ENCODE results near the gene AMH. TPM values are rescaled to one million over a fixed set of nuclear protein-coding genes. Genes with fewer than 3 reads are reported as not detected.
A peak's percentile ranks its signal among the peaks of the same experiment; 100 is the strongest.

The AMH gene
- total and polyA plus RNA-seq, 4 donors, result 1.5 to 3.1 (median 1.8) TPM

DNA sequence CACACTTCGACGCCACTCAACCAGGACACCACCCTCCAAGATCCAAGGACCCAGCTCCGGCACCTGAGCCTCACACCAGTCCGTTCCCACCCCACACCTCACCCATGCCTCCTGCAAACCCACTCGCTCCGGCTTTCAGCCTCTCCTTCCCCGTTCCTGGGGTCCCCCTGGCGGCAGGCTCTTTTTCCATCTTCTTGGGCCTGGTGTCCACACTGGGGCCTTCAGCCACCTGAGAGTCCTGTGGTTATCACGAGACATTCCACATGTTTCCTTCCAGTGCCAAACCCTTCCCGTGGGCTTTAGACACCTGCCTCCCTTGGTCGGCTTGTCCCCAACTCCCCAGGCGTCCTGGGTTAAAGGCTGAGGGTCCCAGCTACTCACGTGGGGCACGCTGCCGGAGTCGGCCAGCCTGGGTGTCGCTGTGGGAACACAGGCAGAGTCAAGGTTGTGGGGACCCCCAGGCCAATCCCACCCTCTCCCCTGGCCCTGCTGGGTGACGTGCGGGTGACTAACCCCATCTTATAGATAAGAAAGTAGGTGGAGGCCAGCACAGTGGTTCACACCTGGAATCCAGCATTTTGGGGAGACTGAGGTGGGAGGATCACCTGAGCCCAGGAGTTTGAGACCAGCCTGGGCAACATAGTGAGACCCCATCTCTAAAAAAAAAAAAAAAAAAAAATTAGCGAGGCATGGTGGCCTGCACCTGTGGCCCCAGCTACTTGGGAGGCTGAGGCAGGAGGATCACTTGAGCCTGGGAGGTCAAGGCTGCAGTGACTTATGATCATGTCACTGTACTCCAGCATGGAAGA lies 5.1 kb downstream of the AMH start:
- intact Hi-C loops (cut with DNase I), result no loop called here
- no peak for ATAC-seq (ENCODE audit: low FRiP score)
- DNase-seq, result no peak
- H3K4me1 ChIP-seq (ENCODE audit: control insufficient read depth in 1 of 2, insufficient read depth in 2 of 2, low read length in 2 of 2), result no peaks in the 10 kb centered on the region
- 71 to 72% methylated on average over 19 to 20 of the region's 20 CpGs for WGBS, 2 donors
- H3K27ac ChIP-seq (ENCODE audit: low read depth in 1 of 2, low read length in 2 of 2), result no peak overlapping the region
- H3K36me3 ChIP-seq (ENCODE audit: control insufficient read depth in 1 of 2, insufficient read depth in 2 of 2, low read length in 1 of 2), result no peaks in the 10 kb centered on the region
- no peak overlapping the region for H3K4me3 ChIP-seq (ENCODE audit: low read length in 2 of 2)
- H3K27me3 ChIP-seq (ENCODE audit: control insufficient read depth in 1 of 2, insufficient read depth in 2 of 2, low read length in 1 of 2), result no peaks in the 10 kb centered on the region
- H3K9me3 ChIP-seq (ENCODE audit: control insufficient read depth, low read length), result no peaks in the 10 kb centered on the region

DNA sequence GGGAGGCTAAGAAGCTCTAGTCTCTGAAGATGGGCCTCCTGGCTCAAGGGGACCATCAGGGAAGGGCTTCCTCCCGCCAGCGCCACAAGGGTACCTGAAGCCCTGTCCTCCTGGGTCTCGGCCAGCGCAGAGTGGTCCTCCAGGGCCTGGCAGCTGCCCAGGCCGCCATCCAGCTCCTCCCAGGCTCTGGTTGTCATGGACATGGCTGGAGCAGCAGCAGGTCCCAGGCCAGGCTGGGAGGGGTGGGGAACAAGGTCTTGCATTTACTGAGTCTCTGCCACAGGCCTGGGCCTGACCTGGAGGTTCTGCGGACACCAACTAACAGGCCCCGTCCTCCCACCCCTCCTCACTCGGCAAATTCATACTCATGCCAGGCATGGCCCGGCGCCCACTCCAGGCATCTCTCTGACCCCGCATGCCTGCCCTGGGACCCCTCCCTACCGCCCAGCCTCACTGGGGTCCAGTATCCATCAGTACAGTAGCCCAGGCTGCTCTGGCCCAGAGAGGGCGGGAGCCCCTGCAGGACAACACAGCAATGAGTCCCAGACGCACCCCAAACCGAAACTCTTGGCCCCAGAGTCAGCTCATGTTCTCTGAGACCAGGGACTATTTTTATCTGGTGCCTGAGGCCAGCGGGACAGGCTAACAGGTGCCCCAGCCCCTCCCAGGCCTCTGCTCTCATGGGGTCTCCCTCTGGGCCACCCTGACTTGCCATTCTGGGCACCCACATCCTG lies 6.2 kb downstream of the AMH start:
- no peak for ATAC-seq (ENCODE audit: low FRiP score)
- no peak for DNase-seq
- no peaks in the 10 kb centered on the region for H3K36me3 ChIP-seq (ENCODE audit: control insufficient read depth in 1 of 2, insufficient read depth in 2 of 2, low read length in 1 of 2)
- no peaks in the 10 kb centered on the region for H3K27me3 ChIP-seq (ENCODE audit: control insufficient read depth in 1 of 2, insufficient read depth in 2 of 2, low read length in 1 of 2)
- WGBS, 2 donors, result 89 to 94% methylated on average over 15 to 16 of the region's 16 CpGs
- intact Hi-C loops (cut with DNase I), result no loop called here
- no peaks in the 10 kb centered on the region for H3K9me3 ChIP-seq (ENCODE audit: control insufficient read depth, low read length)
- no peak overlapping the region for H3K27ac ChIP-seq (ENCODE audit: low read depth in 1 of 2, low read length in 2 of 2)
- no peaks in the 10 kb centered on the region for H3K4me1 ChIP-seq (ENCODE audit: control insufficient read depth in 1 of 2, insufficient read depth in 2 of 2, low read length in 2 of 2)
- H3K4me3 ChIP-seq (ENCODE audit: low read length in 2 of 2), result no peak overlapping the region

DNA sequence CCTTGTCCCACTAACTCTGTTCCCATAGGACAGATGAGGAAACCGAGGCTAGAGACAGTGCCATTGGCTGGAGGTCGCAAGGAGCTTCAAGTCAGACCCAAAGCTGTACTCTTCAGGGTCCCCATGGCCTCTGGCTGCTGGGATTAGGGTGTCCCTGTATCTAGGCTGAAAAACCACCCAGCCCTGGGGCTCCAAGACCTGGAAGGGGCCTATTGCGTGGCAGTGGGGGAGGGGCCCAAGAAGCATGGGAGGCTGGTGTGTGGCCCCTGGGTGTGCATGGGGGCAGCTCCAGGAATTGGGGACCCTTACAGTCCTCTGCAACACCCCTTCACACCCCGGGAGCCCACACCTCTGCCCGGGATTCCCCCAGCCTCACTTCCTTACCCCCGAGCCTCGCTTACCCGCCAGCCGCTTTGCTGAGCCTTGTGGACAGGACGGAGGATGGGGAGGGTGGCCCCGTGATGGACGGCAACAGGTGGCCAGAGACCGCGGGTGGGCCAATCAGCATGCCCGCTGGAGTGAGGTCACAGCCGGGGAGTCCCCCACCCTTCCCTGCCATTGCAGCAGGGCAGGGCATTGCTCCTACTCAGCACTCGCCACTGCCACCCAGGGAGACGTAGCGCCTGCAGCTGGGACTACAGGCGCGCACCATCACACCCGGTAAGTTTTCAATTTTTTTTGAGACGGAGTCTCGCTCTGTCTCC lies 7.0 kb downstream of the AMH start, which contains the start of gene JSRP1:
Gene JSRP1 (minus strand): TSS at position 436 of the 704 bp plus-strand sequence. CDS start 1,103 bp downstream, outside the sequence.
- no peak for DNase-seq
- H3K27ac ChIP-seq (ENCODE audit: low read depth in 1 of 2, low read length in 2 of 2), result no peak within 1 kb of the TSS
- 65 to 76% methylated on average over 24 of the region's 24 CpGs for WGBS, 2 donors
- no peak within 1 kb of the TSS for H3K4me3 ChIP-seq (ENCODE audit: low read length in 2 of 2)
- no peaks in the 10 kb centered on the region for H3K4me1 ChIP-seq (ENCODE audit: control insufficient read depth in 1 of 2, insufficient read depth in 2 of 2, low read length in 2 of 2)
- no peaks in the 10 kb centered on the region for H3K9me3 ChIP-seq (ENCODE audit: control insufficient read depth, low read length)
- no peaks in the 10 kb centered on the region for H3K27me3 ChIP-seq (ENCODE audit: control insufficient read depth in 1 of 2, insufficient read depth in 2 of 2, low read length in 1 of 2)
- no peak for ATAC-seq (ENCODE audit: low FRiP score)
- intact Hi-C loops (cut with DNase I), result no loop called here
- H3K36me3 ChIP-seq (ENCODE audit: control insufficient read depth in 1 of 2, insufficient read depth in 2 of 2, low read length in 1 of 2), result no peaks in the 10 kb centered on the region

DNA sequence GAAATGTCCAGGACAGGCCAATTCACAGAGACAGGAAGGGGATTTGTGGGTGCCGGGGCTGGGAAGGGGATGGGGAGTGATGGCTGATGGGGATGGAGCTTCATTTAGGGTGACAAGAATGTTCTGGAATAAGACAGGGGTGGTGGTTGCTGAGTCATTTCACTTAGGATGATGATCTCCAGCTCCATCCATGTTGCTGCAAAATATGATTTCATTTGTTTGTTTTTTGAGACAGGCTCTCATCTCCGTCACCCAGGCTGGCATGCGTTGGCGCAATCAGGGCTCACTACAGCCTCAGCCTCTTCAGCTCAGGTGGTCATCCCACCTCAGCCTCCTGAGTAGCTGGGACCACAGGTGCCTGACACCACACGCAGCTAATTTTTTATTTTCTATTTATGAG lies 10.2 kb downstream of the AMH start:
- Histone ChIP-seq H3K4me3 (ENCODE audit: low read length in 2 of 2) (no peak overlapping the region), H3K9me3 (ENCODE audit: control insufficient read depth, low read length) (no peaks in the 10 kb centered on the region), H3K27me3 (ENCODE audit: control insufficient read depth in 1 of 2, insufficient read depth in 2 of 2, low read length in 1 of 2) (no peaks in the 10 kb centered on the region), H3K36me3 (ENCODE audit: control insufficient read depth in 1 of 2, insufficient read depth in 2 of 2, low read length in 1 of 2) (no peaks in the 10 kb centered on the region), H3K27ac (ENCODE audit: low read depth in 1 of 2, low read length in 2 of 2) (no peak overlapping the region), H3K4me1 (ENCODE audit: control insufficient read depth in 1 of 2, insufficient read depth in 2 of 2, low read length in 2 of 2) (no peaks in the 10 kb centered on the region)
- DNase-seq (no peak), ATAC-seq (ENCODE audit: low FRiP score) (no peak)
- intact Hi-C loops (cut with DNase I), result no loop called here
- WGBS, 2 donors, result 81 to 88% methylated on average over 5 of the region's 5 CpGs

DNA sequence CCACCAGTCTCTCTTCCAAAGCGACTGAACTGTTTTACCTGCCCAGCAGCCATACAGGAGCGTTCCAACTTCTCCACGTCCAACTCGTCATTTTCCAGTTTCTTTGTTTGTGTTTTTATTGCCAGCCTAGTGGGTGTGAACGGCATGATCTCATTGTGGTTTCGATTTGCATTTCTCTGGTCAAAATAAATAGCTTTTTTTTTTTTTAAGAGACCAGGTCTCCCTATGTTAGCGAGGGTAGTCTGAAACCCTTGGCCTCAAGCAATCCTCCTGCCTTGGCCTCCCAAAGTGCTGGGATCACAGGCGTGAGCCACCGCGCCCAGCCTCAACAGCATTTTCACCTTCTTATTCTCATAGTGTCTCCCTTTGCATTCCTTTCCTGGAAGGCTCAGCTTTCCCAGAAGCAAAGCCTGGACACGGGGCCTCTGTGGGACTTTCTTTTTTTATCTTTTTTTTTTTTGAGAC lies 11.2 kb downstream of the AMH start:
- 79 to 83% methylated on average over 11 of the region's 11 CpGs for WGBS, 2 donors
- DNase-seq, result no peak
- no peaks in the 10 kb centered on the region for H3K27me3 ChIP-seq (ENCODE audit: control insufficient read depth in 1 of 2, insufficient read depth in 2 of 2, low read length in 1 of 2)
- H3K4me1 ChIP-seq (ENCODE audit: control insufficient read depth in 1 of 2, insufficient read depth in 2 of 2, low read length in 2 of 2), result no peaks in the 10 kb centered on the region
- intact Hi-C loops (cut with DNase I), result no loop called here
- no peak overlapping the region for H3K27ac ChIP-seq (ENCODE audit: low read depth in 1 of 2, low read length in 2 of 2)
- no peak for ATAC-seq (ENCODE audit: low FRiP score)
- H3K36me3 ChIP-seq (ENCODE audit: control insufficient read depth in 1 of 2, insufficient read depth in 2 of 2, low read length in 1 of 2), result no peaks in the 10 kb centered on the region
- no peaks in the 10 kb centered on the region for H3K9me3 ChIP-seq (ENCODE audit: control insufficient read depth, low read length)
- H3K4me3 ChIP-seq (ENCODE audit: low read length in 2 of 2), result no peak overlapping the region

DNA sequence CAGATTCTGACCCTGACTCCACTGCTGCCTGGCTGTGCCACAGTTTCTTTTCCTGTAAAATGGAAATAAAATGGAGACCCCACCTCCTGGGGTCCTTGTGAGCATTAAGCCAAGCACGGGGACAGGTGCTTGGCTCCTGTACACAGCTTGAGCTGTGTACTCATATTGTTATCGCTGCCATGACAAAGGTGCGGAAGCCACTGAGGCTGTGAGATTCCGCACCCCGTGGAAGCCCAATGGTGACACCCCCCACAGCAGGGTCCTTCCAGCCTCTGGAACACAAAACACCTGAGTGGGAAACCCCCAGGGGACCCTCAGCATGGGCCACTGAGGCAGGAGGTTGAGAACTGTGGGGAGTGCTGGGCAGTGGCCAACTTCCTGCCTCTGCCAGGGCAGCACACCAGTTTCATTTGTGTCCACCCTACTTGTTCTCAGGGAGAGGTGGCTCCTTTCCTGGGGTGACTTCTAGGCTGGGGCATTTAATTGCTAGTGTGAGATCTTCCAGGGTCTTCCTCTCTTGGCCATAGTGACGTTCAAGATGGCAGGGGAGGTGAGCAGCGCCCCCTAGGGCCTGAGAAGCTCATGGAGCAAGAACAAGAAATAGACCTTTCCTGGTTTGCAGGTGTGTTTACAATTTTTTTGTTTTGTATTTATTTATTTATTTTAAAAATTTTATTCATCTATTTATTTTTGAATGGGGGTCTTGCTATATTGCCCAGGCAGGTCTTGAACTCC lies 12.5 kb downstream of the AMH start:
- no peak overlapping the region for H3K27ac ChIP-seq (ENCODE audit: low read depth in 1 of 2, low read length in 2 of 2)
- ATAC-seq (ENCODE audit: low FRiP score) (no peak), DNase-seq (no peak)
- H3K4me1 ChIP-seq (ENCODE audit: control insufficient read depth in 1 of 2, insufficient read depth in 2 of 2, low read length in 2 of 2), result no peaks in the 10 kb centered on the region
- no peaks in the 10 kb centered on the region for H3K36me3 ChIP-seq (ENCODE audit: control insufficient read depth in 1 of 2, insufficient read depth in 2 of 2, low read length in 1 of 2)
- intact Hi-C loops (cut with DNase I), result no loop called here
- H3K27me3 ChIP-seq (ENCODE audit: control insufficient read depth in 1 of 2, insufficient read depth in 2 of 2, low read length in 1 of 2), result no peaks in the 10 kb centered on the region
- WGBS, 2 donors, result 66 to 69% methylated on average over 7 of the region's 7 CpGs
- no peak overlapping the region for H3K4me3 ChIP-seq (ENCODE audit: low read length in 2 of 2)
- no peaks in the 10 kb centered on the region for H3K9me3 ChIP-seq (ENCODE audit: control insufficient read depth, low read length)

DNA sequence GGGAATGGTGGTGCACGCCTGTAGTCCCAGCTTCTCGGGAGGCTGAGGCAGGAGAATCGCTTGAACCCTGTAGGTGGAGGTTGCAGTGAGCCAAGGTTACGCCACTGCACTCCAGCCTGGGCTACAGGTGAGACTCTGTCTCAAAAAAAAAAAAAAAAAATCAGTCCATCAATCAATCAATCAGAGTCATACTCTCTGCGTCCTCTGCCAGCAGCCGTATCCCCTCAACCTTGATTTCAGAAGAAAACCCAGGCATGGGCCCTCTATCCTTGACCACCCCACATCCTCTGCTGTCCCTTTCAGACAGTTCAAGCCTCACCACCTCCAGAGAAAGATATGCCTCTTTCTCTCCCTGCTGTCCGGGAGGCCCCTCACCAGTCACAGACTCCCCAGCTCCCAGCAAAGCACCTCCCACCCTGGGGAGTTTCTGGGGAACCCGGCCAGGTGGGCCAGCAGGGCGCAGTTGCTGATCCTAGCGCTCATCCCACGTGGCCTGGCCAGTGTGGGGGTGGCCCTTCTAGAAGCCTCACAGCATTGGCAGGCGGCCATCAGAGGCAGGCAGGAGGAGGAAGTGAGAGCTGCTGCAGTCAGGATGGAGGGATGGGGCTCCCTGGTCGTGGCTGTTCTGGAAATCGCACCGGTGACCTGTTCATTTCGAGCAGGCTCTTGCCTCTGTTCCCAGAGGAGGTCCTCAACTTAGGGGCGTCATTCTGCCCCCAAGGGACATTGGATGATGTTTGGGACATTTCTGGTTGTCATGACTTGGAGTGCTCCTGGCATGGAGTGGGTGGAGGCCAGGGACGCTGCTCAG lies 17.3 kb downstream of the AMH start:
- 41 to 46% methylated on average over 18 of the region's 18 CpGs for WGBS, 2 donors
- DNase-seq (peak; percentile 93 to 96), ATAC-seq (ENCODE audit: low FRiP score) (peak; percentile 34)
- no peak overlapping the region for H3K27ac ChIP-seq (ENCODE audit: low read depth in 1 of 2, low read length in 2 of 2)
- no peaks in the 10 kb centered on the region for H3K4me1 ChIP-seq (ENCODE audit: control insufficient read depth in 1 of 2, insufficient read depth in 2 of 2, low read length in 2 of 2)
- intact Hi-C loops (cut with DNase I), result loop anchor here in 1 of 2 donors (5.0 kb wide), 2 partner anchors 61 to 1791 kb away; partner anchors contain the start of genes LSM7 and SPPL2B
- no peaks in the 10 kb centered on the region for H3K27me3 ChIP-seq (ENCODE audit: control insufficient read depth in 1 of 2, insufficient read depth in 2 of 2, low read length in 1 of 2)
- no peaks in the 10 kb centered on the region for H3K36me3 ChIP-seq (ENCODE audit: control insufficient read depth in 1 of 2, insufficient read depth in 2 of 2, low read length in 1 of 2)
- H3K9me3 ChIP-seq (ENCODE audit: control insufficient read depth, low read length), result no peaks in the 10 kb centered on the region
- no peak overlapping the region for H3K4me3 ChIP-seq (ENCODE audit: low read length in 2 of 2)
